ENCODE measurements around the gene PDE4A.

The PDE4A gene

GRCh38 chr19:10516671-10517286, 96.4 kb downstream of the PDE4A start:
- DNase-seq: peak; percentile 36

GRCh38 chr19:10517361-10517759, 97.0 kb downstream of the PDE4A start, which contains the start of gene S1PR5:
TSS of gene S1PR5 (minus strand) at chr19:10517447. CDS start at chr19:10515011, 2,436 bp downstream.
- DNase-seq: peak; percentile 66

- DNase-seq: peak; percentile 57
Measured at GRCh38 chr19:10517760-10518443, 97.6 kb downstream of the PDE4A start.

- no peak for DNase-seq
Measured at GRCh38 chr19:10518444-10519361, 98.4 kb downstream of the PDE4A start.

Data from DMS53 (cell line).